HUES6 (cell line): ENCODE measurements around the gene TRPV2.

Source experiments
- H3K27ac ChIP-seq: 2 replicates; pipeline ENCODE4 v1.7.0; 2013; ENCODE audit warnings: low read depth, mild to moderate bottlenecking, low read length, inconsistent platforms
- H3K27me3 ChIP-seq: 2 replicates; pipeline ENCODE4 v1.6.1; 2013; ENCODE audit warnings: low read length; ENCODE audit not compliant: control insufficient read depth, insufficient read depth
- H3K36me3 ChIP-seq: 2 replicates; pipeline ENCODE4 v1.6.1; 2013; ENCODE audit warnings: low read length; ENCODE audit not compliant: control insufficient read depth, insufficient read depth
- H3K4me1 ChIP-seq: 2 replicates; pipeline ENCODE4 v1.6.1; 2013; ENCODE audit warnings: low read length; ENCODE audit not compliant: control insufficient read depth, insufficient read depth
- H3K4me3 ChIP-seq: 2 replicates; pipeline ENCODE4 v1.5.1; 2013; ENCODE audit warnings: low read depth, low read length
- H3K9ac ChIP-seq: one replicate; pipeline ENCODE4 v1.6.1; 2013; ENCODE audit warnings: mild to moderate bottlenecking, low read length
- H3K9me3 ChIP-seq: 2 replicates; pipeline ENCODE4 v1.6.1; 2013; ENCODE audit warnings: low read depth, low read length; ENCODE audit not compliant: control insufficient read depth, insufficient read depth

The TRPV2 gene

DNA sequence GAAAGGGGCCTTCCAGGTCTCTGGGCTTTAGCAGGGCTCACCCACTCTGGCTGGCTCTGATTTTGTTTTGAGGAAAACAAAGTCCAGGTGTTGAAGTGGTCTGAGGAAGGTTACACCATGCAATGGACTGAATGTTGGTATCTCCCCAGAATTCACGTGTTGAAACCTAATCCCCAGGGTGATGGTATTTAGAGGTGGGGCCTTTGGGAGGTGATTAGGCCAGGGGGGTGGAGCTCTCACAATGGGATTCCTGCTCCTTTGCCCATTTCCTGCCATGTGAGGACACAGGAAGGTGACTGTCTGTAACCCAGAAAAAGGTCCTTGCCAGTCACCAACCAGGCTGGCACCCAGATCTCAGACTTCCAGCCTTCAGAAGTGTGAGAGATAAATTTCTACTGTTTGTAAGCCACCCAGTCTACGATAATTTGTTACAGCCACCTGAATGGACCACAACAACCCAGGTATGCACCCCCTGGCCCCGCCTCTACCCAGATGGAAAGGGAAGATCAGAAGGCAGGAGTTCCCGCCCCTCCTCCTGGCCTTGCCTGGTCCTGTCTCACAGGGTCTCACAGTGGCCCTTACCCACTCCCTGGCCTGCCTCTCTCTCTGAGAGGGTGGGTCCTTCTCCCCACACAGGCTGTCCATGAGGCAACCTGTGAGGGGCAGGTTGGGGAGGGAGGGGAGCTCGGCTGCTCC is 44.6 kb downstream of the TRPV2 start:
- Histone ChIP-seq H3K4me3 (no peak overlapping the region), H3K4me1 (peaks cover 42% of the 10 kb centered on the region), H3K9me3 (no peaks in the 10 kb centered on the region), H3K27ac (no peak overlapping the region), H3K9ac (no peak overlapping the region), H3K27me3 (no peaks in the 10 kb centered on the region), H3K36me3 (peaks cover 4% of the 10 kb centered on the region; the same call in 1 of the 2 replicates)

DNA sequence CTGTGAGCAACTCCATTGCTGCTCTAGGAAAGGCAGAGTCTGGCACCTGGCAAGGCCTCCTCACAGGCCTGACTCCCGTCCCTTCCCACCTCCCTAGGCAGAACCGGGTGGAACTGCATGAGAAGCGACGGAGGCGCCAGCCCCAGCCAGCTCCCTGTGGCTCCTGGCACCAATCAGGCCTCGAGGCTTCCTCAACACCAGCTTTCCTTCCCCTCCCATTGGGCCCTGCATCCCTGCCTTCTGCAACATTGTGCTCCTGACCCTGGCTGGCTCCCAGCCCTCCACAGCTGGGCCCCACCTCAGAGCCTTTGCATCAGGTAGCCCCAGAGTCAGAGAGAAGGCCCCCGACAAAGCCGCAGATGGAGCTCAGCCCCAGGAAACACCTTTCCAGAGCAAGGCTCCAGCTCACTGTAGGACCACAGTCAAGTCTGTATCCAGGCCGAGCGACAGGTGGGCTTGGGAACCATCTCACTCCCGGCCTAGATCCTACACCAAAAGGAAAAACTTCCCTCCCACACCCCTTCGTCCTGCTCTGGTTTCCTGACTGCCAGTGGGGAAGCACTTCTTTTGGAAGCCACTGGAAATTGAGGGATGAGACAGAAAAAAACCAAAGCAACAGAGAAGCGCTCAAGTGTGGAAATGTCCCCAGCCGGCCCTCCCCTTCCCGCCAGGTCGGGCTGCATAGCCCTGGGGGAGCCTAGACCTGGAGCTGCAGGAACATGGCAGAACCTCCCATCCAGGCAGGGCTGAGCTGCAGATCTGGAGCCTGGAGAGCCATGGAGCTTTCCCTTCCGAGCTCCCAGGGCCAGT is 45.6 kb downstream of the TRPV2 start:
- Histone ChIP-seq H3K4me1 (peaks cover 48% of the 10 kb centered on the region), H3K9me3 (no peaks in the 10 kb centered on the region), H3K27ac (no peak overlapping the region), H3K36me3 (peaks cover 4% of the 10 kb centered on the region; the same call in 1 of the 2 replicates), H3K4me3 (no peak overlapping the region), H3K9ac (no peak overlapping the region), H3K27me3 (no peaks in the 10 kb centered on the region)

GRCh38 chr17:16461606-16461866 is 46.2 kb downstream of the TRPV2 start:
- H3K4me3 ChIP-seq: no peak overlapping the region
- peaks cover 4% of the 10 kb centered on the region; the same call in 1 of the 2 replicates for H3K36me3 ChIP-seq
- peaks cover 47% of the 10 kb centered on the region for H3K4me1 ChIP-seq
- H3K27ac ChIP-seq: no peak overlapping the region
- H3K27me3 ChIP-seq: no peaks in the 10 kb centered on the region
- H3K9me3 ChIP-seq: no peaks in the 10 kb centered on the region
- H3K9ac ChIP-seq: no peak overlapping the region

GRCh38 chr17:16462070-16462864 is 46.9 kb downstream of the TRPV2 start:
- no peak overlapping the region for H3K27ac ChIP-seq
- peak overlapping the region; percentile 25 for H3K9ac ChIP-seq
- no peak overlapping the region for H3K4me3 ChIP-seq
- no peaks in the 10 kb centered on the region for H3K9me3 ChIP-seq
- H3K36me3 ChIP-seq: peaks cover 4% of the 10 kb centered on the region; the same call in 1 of the 2 replicates
- H3K27me3 ChIP-seq: no peaks in the 10 kb centered on the region
- H3K4me1 ChIP-seq: peaks cover 43% of the 10 kb centered on the region

- H3K9me3 ChIP-seq: no peaks in the 10 kb centered on the region
- H3K27me3 ChIP-seq: no peaks in the 10 kb centered on the region
- peaks cover 43% of the 10 kb centered on the region for H3K4me1 ChIP-seq
- H3K9ac ChIP-seq: no peak overlapping the region
- no peak overlapping the region for H3K27ac ChIP-seq
- no peak overlapping the region for H3K4me3 ChIP-seq
- peaks cover 4% of the 10 kb centered on the region; the same call in 1 of the 2 replicates for H3K36me3 ChIP-seq
These were observed 48.3 kb downstream of the TRPV2 start for GRCh38 chr17:16463358-16464302.

- Histone ChIP-seq H3K4me3 (no peak overlapping the region), H3K9ac (no peak overlapping the region), H3K9me3 (no peaks in the 10 kb centered on the region), H3K36me3 (peaks cover 4% of the 10 kb centered on the region; the same call in 1 of the 2 replicates), H3K4me1 (peaks cover 37% of the 10 kb centered on the region), H3K27me3 (no peaks in the 10 kb centered on the region), H3K27ac (no peak overlapping the region)
These were observed 49.1 kb downstream of the TRPV2 start for GRCh38 chr17:16464303-16465051.

- Histone ChIP-seq H3K4me3 (no peak overlapping the region), H3K9me3 (no peaks in the 10 kb centered on the region), H3K27ac (no peak overlapping the region), H3K36me3 (peaks cover 4% of the 10 kb centered on the region; the same call in 1 of the 2 replicates), H3K4me1 (peaks cover 32% of the 10 kb centered on the region), H3K27me3 (no peaks in the 10 kb centered on the region), H3K9ac (no peak overlapping the region)
These were observed 49.6 kb downstream of the TRPV2 start for GRCh38 chr17:16465052-16465312.

- H3K27ac ChIP-seq: no peak overlapping the region
These were observed 50.5 kb downstream of the TRPV2 start for GRCh38 chr17:16465861-16466338.

DNA sequence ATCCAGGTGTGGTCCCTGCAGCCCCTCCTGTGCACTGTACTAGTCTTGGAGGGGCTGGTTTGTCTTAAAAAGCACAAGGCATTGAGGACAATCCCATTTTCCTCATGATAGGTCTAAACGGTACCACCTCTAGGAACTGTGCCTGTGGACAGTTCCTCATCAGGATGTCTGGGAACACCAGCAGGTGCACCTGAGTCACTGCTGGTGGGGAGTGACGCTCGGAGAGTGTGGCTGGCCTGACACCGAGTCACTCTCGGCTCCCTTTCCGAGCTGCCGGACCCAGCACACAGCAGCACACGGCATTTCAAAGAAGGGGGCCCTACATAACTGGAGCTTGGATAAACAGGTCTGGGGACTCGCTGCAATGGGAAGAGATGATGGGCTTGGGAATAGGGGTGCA is 51.0 kb downstream of the TRPV2 start:
- Histone ChIP-seq H3K27ac (no peak overlapping the region), H3K36me3 (no peaks in the 10 kb centered on the region; the same call in 1 of the 2 replicates), H3K4me3 (no peak overlapping the region), H3K27me3 (no peaks in the 10 kb centered on the region), H3K9ac (no peak overlapping the region), H3K4me1 (peaks cover 27% of the 10 kb centered on the region; the same call in 1 of the 2 replicates), H3K9me3 (no peaks in the 10 kb centered on the region)

More at GRCh38 chr17:16465861-16466338, 50.5 kb downstream of the TRPV2 start:
- Histone ChIP-seq H3K36me3 (peaks cover 1% of the 10 kb centered on the region; the same call in 1 of the 2 replicates), H3K9me3 (no peaks in the 10 kb centered on the region), H3K4me3 (no peak overlapping the region), H3K9ac (no peak overlapping the region), H3K4me1 (peaks cover 27% of the 10 kb centered on the region; the same call in 1 of the 2 replicates), H3K27me3 (no peaks in the 10 kb centered on the region)

- Histone ChIP-seq H3K36me3 (no peaks in the 10 kb centered on the region; the same call in 1 of the 2 replicates), H3K4me3 (no peak overlapping the region), H3K4me1 (peaks cover 27% of the 10 kb centered on the region; the same call in 1 of the 2 replicates), H3K9me3 (no peaks in the 10 kb centered on the region), H3K27ac (no peak overlapping the region), H3K27me3 (no peaks in the 10 kb centered on the region), H3K9ac (no peak overlapping the region)
These were observed 51.7 kb downstream of the TRPV2 start for GRCh38 chr17:16467044-16467443.
